H1 (cell line): ENCODE results near the gene CAMK2A. TPM values are rescaled to one million over a fixed set of nuclear protein-coding genes. Genes with fewer than 3 reads are reported as not detected.

Experiments
- BACH1 ChIP-seq: IDR thresholded peaks from 2 replicates; pipeline ENCODE4 v1.6.1; 2012; ENCODE audit warnings: low read length, improper control_type of control experiment
- CREB1 ChIP-seq: IDR thresholded peaks from 2 replicates; pipeline ENCODE4 v1.6.1; 2012; ENCODE audit warnings: inconsistent platforms
- JUND ChIP-seq: IDR thresholded peaks from 2 replicates; pipeline ENCODE4 v1.6.1; 2011; ENCODE audit warnings: mild to moderate bottlenecking, improper control_type of control experiment, low read length
- SIX5 ChIP-seq: IDR thresholded peaks from 2 replicates; pipeline ENCODE4 v1.6.1; 2011; ENCODE audit warnings: mild to moderate bottlenecking, low read depth, low read length
- TCF12 ChIP-seq: IDR thresholded peaks from 2 replicates; pipeline ENCODE4 v1.6.1; 2011; ENCODE audit warnings: low read depth, mild to moderate bottlenecking, low read length
- TEAD4 ChIP-seq: IDR thresholded peaks from 2 replicates; pipeline ENCODE4 v1.6.1; 2012; ENCODE audit warnings: low read depth, low read length, inconsistent platforms, mixed read lengths
- polyA plus RNA-seq, 7 experiments: library from polyadenylated mRNA; depleted of rRNA in 3 of 7; stranded (reverse) in 5 of 7; unstranded in 2 of 7; fragments of >200 nt in 5 of 7; fragments of 200-250 nt in 2 of 7; gene quantifications; 1 replicate in 5 of 7; 2 replicates in 1 of 7; 4 replicates in 1 of 7; pipeline versions ENCODE4 v1.2.1 to v1.2.3, GENCODE V29; 2011 to 2013; ENCODE audit warnings: missing spikeins in 2 of 7, mixed read lengths in 2 of 7
- total RNA-seq: library from RNA; stranded (reverse); fragmentation: NEBNext Ultra II Directional; extraction: Animal tissue kit (Norgen Biotek cat#: 25700); gene quantifications from 2 replicates; pipeline ENCODE4 v1.2.1, GENCODE V29; 2021
- TF ChIP-seq, protein P1 (sequence below): fragments of 300-600 bp; sonication (generic); IDR thresholded peaks from 2 replicates; pipeline ENCODE4 v1.7.1; 2012; ENCODE audit warnings: low read length, moderate library complexity, mild to moderate bottlenecking, inconsistent platforms; ENCODE audit not compliant: insufficient replicate concordance
- TF ChIP-seq, protein P2 (sequence below): IDR thresholded peaks from 2 replicates; pipeline ENCODE4 v1.6.1; 2012; ENCODE audit warnings: inconsistent platforms

Gene CAMK2A
- total and polyA plus RNA-seq, 2 of the 8 experiments (the other 6 are each of a cell fraction or from before 2014, with no cell fraction given) = 0.20 to 0.28 TPM

DNA sequence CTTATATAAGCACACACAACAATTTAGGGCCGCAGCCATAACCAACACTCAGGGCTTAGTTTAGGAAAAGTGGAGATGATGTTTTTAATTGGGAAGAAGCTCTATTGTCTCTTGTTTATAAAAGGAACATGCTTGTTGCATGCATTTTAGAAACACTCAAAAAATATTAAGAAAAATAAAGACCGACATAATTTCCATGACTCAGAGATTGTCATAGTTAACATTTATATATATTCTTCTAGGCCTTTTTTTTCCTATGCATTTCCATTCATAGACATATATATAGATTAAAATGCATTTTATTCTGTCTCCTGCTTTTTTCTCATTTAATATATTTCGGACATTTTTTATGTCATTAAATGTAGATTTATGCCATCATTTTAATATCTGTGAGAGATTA, 26.7 kb upstream of the CAMK2A start (continued):
- TF ChIP-seq, protein P1, sequence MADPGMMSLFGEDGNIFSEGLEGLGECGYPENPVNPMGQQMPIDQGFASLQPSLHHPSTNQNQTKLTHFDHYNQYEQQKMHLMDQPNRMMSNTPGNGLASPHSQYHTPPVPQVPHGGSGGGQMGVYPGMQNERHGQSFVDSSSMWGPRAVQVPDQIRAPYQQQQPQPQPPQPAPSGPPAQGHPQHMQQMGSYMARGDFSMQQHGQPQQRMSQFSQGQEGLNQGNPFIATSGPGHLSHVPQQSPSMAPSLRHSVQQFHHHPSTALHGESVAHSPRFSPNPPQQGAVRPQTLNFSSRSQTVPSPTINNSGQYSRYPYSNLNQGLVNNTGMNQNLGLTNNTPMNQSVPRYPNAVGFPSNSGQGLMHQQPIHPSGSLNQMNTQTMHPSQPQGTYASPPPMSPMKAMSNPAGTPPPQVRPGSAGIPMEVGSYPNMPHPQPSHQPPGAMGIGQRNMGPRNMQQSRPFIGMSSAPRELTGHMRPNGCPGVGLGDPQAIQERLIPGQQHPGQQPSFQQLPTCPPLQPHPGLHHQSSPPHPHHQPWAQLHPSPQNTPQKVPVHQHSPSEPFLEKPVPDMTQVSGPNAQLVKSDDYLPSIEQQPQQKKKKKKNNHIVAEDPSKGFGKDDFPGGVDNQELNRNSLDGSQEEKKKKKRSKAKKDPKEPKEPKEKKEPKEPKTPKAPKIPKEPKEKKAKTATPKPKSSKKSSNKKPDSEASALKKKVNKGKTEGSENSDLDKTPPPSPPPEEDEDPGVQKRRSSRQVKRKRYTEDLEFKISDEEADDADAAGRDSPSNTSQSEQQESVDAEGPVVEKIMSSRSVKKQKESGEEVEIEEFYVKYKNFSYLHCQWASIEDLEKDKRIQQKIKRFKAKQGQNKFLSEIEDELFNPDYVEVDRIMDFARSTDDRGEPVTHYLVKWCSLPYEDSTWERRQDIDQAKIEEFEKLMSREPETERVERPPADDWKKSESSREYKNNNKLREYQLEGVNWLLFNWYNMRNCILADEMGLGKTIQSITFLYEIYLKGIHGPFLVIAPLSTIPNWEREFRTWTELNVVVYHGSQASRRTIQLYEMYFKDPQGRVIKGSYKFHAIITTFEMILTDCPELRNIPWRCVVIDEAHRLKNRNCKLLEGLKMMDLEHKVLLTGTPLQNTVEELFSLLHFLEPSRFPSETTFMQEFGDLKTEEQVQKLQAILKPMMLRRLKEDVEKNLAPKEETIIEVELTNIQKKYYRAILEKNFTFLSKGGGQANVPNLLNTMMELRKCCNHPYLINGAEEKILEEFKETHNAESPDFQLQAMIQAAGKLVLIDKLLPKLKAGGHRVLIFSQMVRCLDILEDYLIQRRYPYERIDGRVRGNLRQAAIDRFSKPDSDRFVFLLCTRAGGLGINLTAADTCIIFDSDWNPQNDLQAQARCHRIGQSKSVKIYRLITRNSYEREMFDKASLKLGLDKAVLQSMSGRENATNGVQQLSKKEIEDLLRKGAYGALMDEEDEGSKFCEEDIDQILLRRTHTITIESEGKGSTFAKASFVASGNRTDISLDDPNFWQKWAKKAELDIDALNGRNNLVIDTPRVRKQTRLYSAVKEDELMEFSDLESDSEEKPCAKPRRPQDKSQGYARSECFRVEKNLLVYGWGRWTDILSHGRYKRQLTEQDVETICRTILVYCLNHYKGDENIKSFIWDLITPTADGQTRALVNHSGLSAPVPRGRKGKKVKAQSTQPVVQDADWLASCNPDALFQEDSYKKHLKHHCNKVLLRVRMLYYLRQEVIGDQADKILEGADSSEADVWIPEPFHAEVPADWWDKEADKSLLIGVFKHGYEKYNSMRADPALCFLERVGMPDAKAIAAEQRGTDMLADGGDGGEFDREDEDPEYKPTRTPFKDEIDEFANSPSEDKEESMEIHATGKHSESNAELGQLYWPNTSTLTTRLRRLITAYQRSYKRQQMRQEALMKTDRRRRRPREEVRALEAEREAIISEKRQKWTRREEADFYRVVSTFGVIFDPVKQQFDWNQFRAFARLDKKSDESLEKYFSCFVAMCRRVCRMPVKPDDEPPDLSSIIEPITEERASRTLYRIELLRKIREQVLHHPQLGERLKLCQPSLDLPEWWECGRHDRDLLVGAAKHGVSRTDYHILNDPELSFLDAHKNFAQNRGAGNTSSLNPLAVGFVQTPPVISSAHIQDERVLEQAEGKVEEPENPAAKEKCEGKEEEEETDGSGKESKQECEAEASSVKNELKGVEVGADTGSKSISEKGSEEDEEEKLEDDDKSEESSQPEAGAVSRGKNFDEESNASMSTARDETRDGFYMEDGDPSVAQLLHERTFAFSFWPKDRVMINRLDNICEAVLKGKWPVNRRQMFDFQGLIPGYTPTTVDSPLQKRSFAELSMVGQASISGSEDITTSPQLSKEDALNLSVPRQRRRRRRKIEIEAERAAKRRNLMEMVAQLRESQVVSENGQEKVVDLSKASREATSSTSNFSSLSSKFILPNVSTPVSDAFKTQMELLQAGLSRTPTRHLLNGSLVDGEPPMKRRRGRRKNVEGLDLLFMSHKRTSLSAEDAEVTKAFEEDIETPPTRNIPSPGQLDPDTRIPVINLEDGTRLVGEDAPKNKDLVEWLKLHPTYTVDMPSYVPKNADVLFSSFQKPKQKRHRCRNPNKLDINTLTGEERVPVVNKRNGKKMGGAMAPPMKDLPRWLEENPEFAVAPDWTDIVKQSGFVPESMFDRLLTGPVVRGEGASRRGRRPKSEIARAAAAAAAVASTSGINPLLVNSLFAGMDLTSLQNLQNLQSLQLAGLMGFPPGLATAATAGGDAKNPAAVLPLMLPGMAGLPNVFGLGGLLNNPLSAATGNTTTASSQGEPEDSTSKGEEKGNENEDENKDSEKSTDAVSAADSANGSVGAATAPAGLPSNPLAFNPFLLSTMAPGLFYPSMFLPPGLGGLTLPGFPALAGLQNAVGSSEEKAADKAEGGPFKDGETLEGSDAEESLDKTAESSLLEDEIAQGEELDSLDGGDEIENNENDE = no peak
- TF ChIP-seq CREB1 (no peak), TCF12 (no peak), BACH1 (no peak), TEAD4 (no peak), SIX5 (no peak), JUND (no peak)
- TF ChIP-seq, protein P2, sequence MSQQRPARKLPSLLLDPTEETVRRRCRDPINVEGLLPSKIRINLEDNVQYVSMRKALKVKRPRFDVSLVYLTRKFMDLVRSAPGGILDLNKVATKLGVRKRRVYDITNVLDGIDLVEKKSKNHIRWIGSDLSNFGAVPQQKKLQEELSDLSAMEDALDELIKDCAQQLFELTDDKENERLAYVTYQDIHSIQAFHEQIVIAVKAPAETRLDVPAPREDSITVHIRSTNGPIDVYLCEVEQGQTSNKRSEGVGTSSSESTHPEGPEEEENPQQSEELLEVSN = no peak
